Endodermal cell (in vitro differentiated cells): ENCODE data around the gene CNBD2. TPM values are rescaled to one million over a fixed set of nuclear protein-coding genes. Genes with fewer than 3 reads are reported as not detected.

Source experiments
- DNase-seq: peaks from one replicate; pipeline ENCODE4 v3.0.0-alpha.2; 2017
- H3K27ac ChIP-seq: 2 replicates; pipeline ENCODE4 v1.5.1; 2013; ENCODE audit warnings: mild to moderate bottlenecking, low read depth, low read length, moderate library complexity
- H3K27me3 ChIP-seq: 2 replicates; pipeline ENCODE4 v1.6.1; 2013; ENCODE audit warnings: mild to moderate bottlenecking, low read length, moderate library complexity; ENCODE audit not compliant: insufficient read depth, control insufficient read depth, poor library complexity, severe bottlenecking
- H3K36me3 ChIP-seq: 2 replicates; pipeline ENCODE4 v1.7.0; 2013; ENCODE audit warnings: mild to moderate bottlenecking, low read length, moderate library complexity; ENCODE audit not compliant: control insufficient read depth, insufficient read depth
- H3K4me1 ChIP-seq: one replicate; pipeline ENCODE4 v1.7.0; 2013; ENCODE audit warnings: low read length; ENCODE audit not compliant: control insufficient read depth, insufficient read depth
- H3K4me3 ChIP-seq: 2 replicates; pipeline ENCODE4 v1.5.1; 2013; ENCODE audit warnings: mild to moderate bottlenecking, low read length, moderate library complexity
- H3K9ac ChIP-seq: 2 replicates; pipeline ENCODE4 v1.6.1; 2013; ENCODE audit warnings: mild to moderate bottlenecking, low read length, moderate library complexity; ENCODE audit not compliant: poor library complexity, severe bottlenecking; ENCODE audit errors: extremely low read depth
- H3K9me3 ChIP-seq: 2 replicates; pipeline ENCODE4 v1.6.1; 2013; ENCODE audit warnings: mild to moderate bottlenecking, low read length, moderate library complexity; ENCODE audit not compliant: control insufficient read depth
- H3K27ac Mint-ChIP-seq: 2 replicates; pipeline ENCODE4 v1.8.0; 2020; ENCODE audit warnings: mixed read lengths
- H3K27me3 Mint-ChIP-seq: 2 replicates; pipeline ENCODE4 v1.8.0; 2021; ENCODE audit warnings: mild to moderate bottlenecking, mixed read lengths; ENCODE audit not compliant: insufficient read depth
- H3K36me3 Mint-ChIP-seq: 2 replicates; pipeline ENCODE4 v1.8.0; 2020; ENCODE audit warnings: low read depth, mixed read lengths
- H3K4me1 Mint-ChIP-seq: 2 replicates; pipeline ENCODE4 v1.8.0; 2020; ENCODE audit warnings: mixed read lengths
- H3K4me3 Mint-ChIP-seq: 2 replicates; pipeline ENCODE4 v1.8.0; 2020; ENCODE audit warnings: mild to moderate bottlenecking, moderate library complexity, mixed read lengths
- H3K9me3 Mint-ChIP-seq: 2 replicates; pipeline ENCODE4 v1.8.0; 2020; ENCODE audit warnings: mild to moderate bottlenecking, mixed read lengths
- CTCF ChIP-seq: fragments of 200-600 bp; sonication (generic); conservative IDR thresholded peaks from 2 replicates; pipeline ENCODE4 v1.5.0; 2021; ENCODE audit warnings: antibody characterized with exemption, mild to moderate bottlenecking
- WGBS, 2 experiments: methylation state at CpG; one replicate each; pipeline versions ENCODE4 v1.1.5 to v1.1.7; 2013; ENCODE audit warnings: missing lambda C conversion rate in 2 of 2, mixed read lengths in 1 of 2; ENCODE audit not compliant: insufficient coverage in 1 of 2, insufficient read length in 1 of 2; 5-methylcytosine and 5-hydroxymethylcytosine counted together
- total RNA-seq, 2 donors: library from RNA; stranded (reverse); fragmentation: NEBNext Ultra II Directional in 1 of 2; extraction: Animal tissue kit (Norgen Biotek cat#: 25700) in 1 of 2; gene quantifications; 2 replicates in 1 of 2; 3 replicates in 1 of 2; pipeline ENCODE4 v1.2.1, GENCODE V29; 2021

Gene CNBD2
- total RNA-seq, 2 donors from 2014 or later, result 1.3 to 1.9 TPM

- Mint-ChIP-seq H3K4me1 (peaks cover 2% of the 10 kb centered on the region), H3K27ac (no peak overlapping the region), H3K27me3 (peaks cover 35% of the 10 kb centered on the region), H3K4me3 (no peak overlapping the region), H3K9me3 (no peaks in the 10 kb centered on the region), H3K36me3 (no peaks in the 10 kb centered on the region)
- DNase-seq, result no peak
- Histone ChIP-seq H3K27ac (no peak overlapping the region), H3K4me1 (peaks cover 3% of the 10 kb centered on the region), H3K9me3 (peaks cover 9% of the 10 kb centered on the region), H3K4me3 (no peak overlapping the region), H3K27me3 (peaks cover 15% of the 10 kb centered on the region), H3K9ac (no peak overlapping the region), H3K36me3 (no peaks in the 10 kb centered on the region)
- no peak for TF ChIP-seq CTCF
- WGBS, 2 experiments, result 86 to 88% methylated on average over 1 of the region's 1 CpG
These were observed 94.4 kb downstream of the CNBD2 start for GRCh38 chr20:36062799-36063198.

- peaks cover 15% of the 10 kb centered on the region for H3K27me3 ChIP-seq
- peaks cover 3% of the 10 kb centered on the region for H3K4me1 ChIP-seq
- Mint-ChIP-seq H3K27ac (no peak overlapping the region), H3K27me3 (peaks cover 35% of the 10 kb centered on the region), H3K4me3 (peak overlapping the region; percentile 63), H3K9me3 (no peaks in the 10 kb centered on the region), H3K36me3 (no peaks in the 10 kb centered on the region), H3K4me1 (peaks cover 2% of the 10 kb centered on the region)
- 28 to 52% methylated on average over 11 to 26 of the region's 26 CpGs for WGBS, 2 experiments
- peaks cover 9% of the 10 kb centered on the region for H3K9me3 ChIP-seq
- no peak for TF ChIP-seq CTCF
- H3K9ac ChIP-seq, result peak overlapping the region; percentile 41
- H3K36me3 ChIP-seq, result no peaks in the 10 kb centered on the region
- peak overlapping the region; percentile 80 for H3K4me3 ChIP-seq
- DNase-seq, result no peak
- peak overlapping the region; percentile 83 for H3K27ac ChIP-seq
These were observed 95.7 kb downstream of the CNBD2 start for GRCh38 chr20:36063916-36064657.

GRCh38 chr20:36064658-36065426 is 96.5 kb downstream of the CNBD2 start:
- no peaks in the 10 kb centered on the region for H3K9me3 Mint-ChIP-seq
- H3K9me3 ChIP-seq, result peaks cover 9% of the 10 kb centered on the region
- H3K4me3 Mint-ChIP-seq, result peak overlapping the region; percentile 63
- H3K4me3 ChIP-seq, result peak overlapping the region; percentile 80
- 16 to 24% methylated on average over 47 to 61 of the region's 61 CpGs for WGBS, 2 experiments
- no peaks in the 10 kb centered on the region for H3K36me3 Mint-ChIP-seq
- peaks cover 15% of the 10 kb centered on the region for H3K27me3 ChIP-seq
- peaks cover 2% of the 10 kb centered on the region for H3K4me1 Mint-ChIP-seq
- H3K27me3 Mint-ChIP-seq, result peaks cover 35% of the 10 kb centered on the region
- no peak for TF ChIP-seq CTCF
- DNase-seq, result peak; percentile 99
- H3K4me1 ChIP-seq, result peaks cover 3% of the 10 kb centered on the region
- H3K27ac Mint-ChIP-seq, result peak overlapping the region; percentile 78
- peak overlapping the region; percentile 41 for H3K9ac ChIP-seq
- peak overlapping the region; percentile 93 for H3K27ac ChIP-seq
- no peaks in the 10 kb centered on the region for H3K36me3 ChIP-seq
